HL-60 (cell line): ENCODE measurements around the gene FGFR3.

Experiments
- DNase-seq, 2 experiments: peaks; one replicate each; pipeline ENCODE4 v3.0.0-alpha.2; 2010 to 2020; ENCODE audit warnings: low read depth in 1 of 2, low spot score in 1 of 2
- H3K27ac ChIP-seq: fragments of 250-450 bp; sonication (Bioruptor Pico); replicated peaks from 2 replicates; pipeline ENCODE4 v1.5.1; 2020; ENCODE audit warnings: mild to moderate bottlenecking, moderate library complexity
- H3K27me3 ChIP-seq: fragments of 250-450 bp; sonication (Bioruptor Pico); 2 replicates; pipeline ENCODE4 v1.5.1; 2021; ENCODE audit warnings: mild to moderate bottlenecking, moderate library complexity; ENCODE audit not compliant: insufficient read depth, poor library complexity, severe bottlenecking
- H3K4me3 ChIP-seq: replicated peaks from 2 replicates; pipeline ENCODE4 v1.5.1; 2011; ENCODE audit warnings: mild to moderate bottlenecking, control low read depth, low read length; ENCODE audit not compliant: insufficient read depth
- CTCF ChIP-seq: IDR thresholded peaks from one replicate; pipeline ENCODE4 v1.5.1; 2011; ENCODE audit warnings: low read length, control low read depth, inconsistent platforms; ENCODE audit not compliant: insufficient read depth
- GABPA ChIP-seq: IDR thresholded peaks from 2 replicates; pipeline ENCODE4 v1.6.1; 2012; ENCODE audit warnings: low read depth
- POLR2AphosphoS5 ChIP-seq: IDR thresholded peaks from 2 replicates; pipeline ENCODE4 v1.6.1; 2012; ENCODE audit warnings: low read depth
- REST ChIP-seq: IDR thresholded peaks from 2 replicates; pipeline ENCODE4 v1.6.1; 2012; ENCODE audit warnings: low read depth; ENCODE audit not compliant: insufficient replicate concordance
- SPI1 ChIP-seq: IDR thresholded peaks from 2 replicates; pipeline ENCODE4 v1.6.1; 2012; ENCODE audit warnings: low read depth, mild to moderate bottlenecking, borderline replicate concordance

The FGFR3 gene

GRCh38 chr4:1857931-1858330 is 64.8 kb downstream of the FGFR3 start:
- H3K27ac ChIP-seq: no peak overlapping the region
- DNase-seq: no peak
- TF ChIP-seq GABPA: no peak
- TF ChIP-seq REST: no peak
- no peak for TF ChIP-seq SPI1
- no peak for TF ChIP-seq CTCF
- TF ChIP-seq POLR2AphosphoS5: no peak
- no peak overlapping the region for H3K4me3 ChIP-seq
- H3K27me3 ChIP-seq: no peaks in the 10 kb centered on the region
